ENCODE data around the gene FBXL13. TPM values are rescaled to one million over a fixed set of nuclear protein-coding genes. Genes with fewer than 3 reads are reported as not detected.

The FBXL13 gene
- polyA plus RNA-seq, 1 donor from 2014 or later, result 0.57 TPM

- TF ChIP-seq, protein P1, sequence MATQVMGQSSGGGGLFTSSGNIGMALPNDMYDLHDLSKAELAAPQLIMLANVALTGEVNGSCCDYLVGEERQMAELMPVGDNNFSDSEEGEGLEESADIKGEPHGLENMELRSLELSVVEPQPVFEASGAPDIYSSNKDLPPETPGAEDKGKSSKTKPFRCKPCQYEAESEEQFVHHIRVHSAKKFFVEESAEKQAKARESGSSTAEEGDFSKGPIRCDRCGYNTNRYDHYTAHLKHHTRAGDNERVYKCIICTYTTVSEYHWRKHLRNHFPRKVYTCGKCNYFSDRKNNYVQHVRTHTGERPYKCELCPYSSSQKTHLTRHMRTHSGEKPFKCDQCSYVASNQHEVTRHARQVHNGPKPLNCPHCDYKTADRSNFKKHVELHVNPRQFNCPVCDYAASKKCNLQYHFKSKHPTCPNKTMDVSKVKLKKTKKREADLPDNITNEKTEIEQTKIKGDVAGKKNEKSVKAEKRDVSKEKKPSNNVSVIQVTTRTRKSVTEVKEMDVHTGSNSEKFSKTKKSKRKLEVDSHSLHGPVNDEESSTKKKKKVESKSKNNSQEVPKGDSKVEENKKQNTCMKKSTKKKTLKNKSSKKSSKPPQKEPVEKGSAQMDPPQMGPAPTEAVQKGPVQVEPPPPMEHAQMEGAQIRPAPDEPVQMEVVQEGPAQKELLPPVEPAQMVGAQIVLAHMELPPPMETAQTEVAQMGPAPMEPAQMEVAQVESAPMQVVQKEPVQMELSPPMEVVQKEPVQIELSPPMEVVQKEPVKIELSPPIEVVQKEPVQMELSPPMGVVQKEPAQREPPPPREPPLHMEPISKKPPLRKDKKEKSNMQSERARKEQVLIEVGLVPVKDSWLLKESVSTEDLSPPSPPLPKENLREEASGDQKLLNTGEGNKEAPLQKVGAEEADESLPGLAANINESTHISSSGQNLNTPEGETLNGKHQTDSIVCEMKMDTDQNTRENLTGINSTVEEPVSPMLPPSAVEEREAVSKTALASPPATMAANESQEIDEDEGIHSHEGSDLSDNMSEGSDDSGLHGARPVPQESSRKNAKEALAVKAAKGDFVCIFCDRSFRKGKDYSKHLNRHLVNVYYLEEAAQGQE (IDR thresholded peaks at IDR 0.05; ENCODE audit: borderline replicate concordance), result no peak
- TF ChIP-seq SMC3 (conservative IDR thresholded peaks at IDR 0.05; ENCODE audit: poor library complexity), result no peak
- no peak overlapping the region for H2AFZ ChIP-seq (ENCODE audit: low read depth, low read length)
- no peak overlapping the region for H3K4me2 ChIP-seq (ENCODE audit: low read length)
- no peak overlapping the region for H3K4me3 ChIP-seq (ENCODE audit: low read length)
- H3K79me2 ChIP-seq (replicated peaks; ENCODE audit: insufficient read depth, low read length), result no peaks in the 10 kb centered on the region
- H3F3A ChIP-seq (ENCODE audit: insufficient read depth, low read length, poor library complexity, severe bottlenecking), result no peaks in the 10 kb centered on the region
- no peaks in the 10 kb centered on the region for H3K9me3 ChIP-seq (ENCODE audit: low read length)
- no peaks in the 10 kb centered on the region for H3K27me3 ChIP-seq (ENCODE audit: insufficient read depth, low read depth, low read length)
- H3K9ac ChIP-seq (ENCODE audit: low read length), result no peak overlapping the region
- no peak overlapping the region for H3K27ac ChIP-seq (ENCODE audit: low read length)
- H3K9me2 ChIP-seq (ENCODE audit: insufficient read depth, low read length), result no peaks in the 10 kb centered on the region
- H3K36me3 ChIP-seq (ENCODE audit: insufficient read depth, low read length), result no peaks in the 10 kb centered on the region
- no peaks in the 10 kb centered on the region for H4K20me1 ChIP-seq (ENCODE audit: insufficient read depth)
Measured at GRCh38 chr7:102895602-102896001, 179.0 kb downstream of the FBXL13 start.

DNA sequence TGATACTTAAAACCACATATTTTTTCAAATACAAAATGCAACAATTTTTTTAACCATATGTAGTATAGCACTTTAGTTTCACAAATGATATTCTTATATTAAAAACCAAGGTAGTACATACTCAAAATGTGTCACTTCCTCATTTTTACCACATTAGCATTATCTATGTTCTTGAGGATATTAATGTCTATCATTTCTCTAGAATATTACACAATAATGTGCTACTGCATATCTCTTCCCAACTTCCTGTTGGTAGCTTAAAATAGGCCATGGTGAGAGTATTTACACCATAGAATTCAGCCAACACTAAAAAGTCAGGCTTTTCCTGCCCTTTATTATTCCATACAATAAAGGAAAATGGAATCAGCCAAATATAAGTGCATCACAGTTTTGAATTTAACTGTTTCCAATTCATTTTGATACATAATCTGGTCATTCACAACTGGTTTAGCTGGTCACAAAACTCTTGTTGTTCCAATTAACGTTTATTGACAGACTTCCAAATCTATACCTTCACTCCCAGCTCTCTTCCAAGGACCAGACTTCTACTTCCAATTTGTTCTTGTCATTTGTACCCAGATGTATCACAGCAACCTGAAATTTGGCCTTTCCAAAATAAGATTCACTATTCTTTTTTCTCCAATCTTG is 181.8 kb downstream of the FBXL13 start:
- Histone ChIP-seq H3K27me3 (ENCODE audit: insufficient read depth, low read depth, low read length) (no peaks in the 10 kb centered on the region), H3F3A (ENCODE audit: insufficient read depth, low read length, poor library complexity, severe bottlenecking) (no peaks in the 10 kb centered on the region), H3K4me2 (ENCODE audit: low read length) (no peak overlapping the region), H3K9ac (ENCODE audit: low read length) (no peak overlapping the region), H3K79me2 (replicated peaks; ENCODE audit: insufficient read depth, low read length) (no peaks in the 10 kb centered on the region), H3K4me3 (ENCODE audit: low read length) (no peak overlapping the region), H3K9me2 (ENCODE audit: insufficient read depth, low read length) (no peaks in the 10 kb centered on the region), H3K27ac (ENCODE audit: low read length) (no peak overlapping the region), H3K36me3 (ENCODE audit: insufficient read depth, low read length) (no peaks in the 10 kb centered on the region), H4K20me1 (ENCODE audit: insufficient read depth) (no peaks in the 10 kb centered on the region), H3K9me3 (ENCODE audit: low read length) (no peaks in the 10 kb centered on the region), H2AFZ (ENCODE audit: low read depth, low read length) (no peak overlapping the region)
- no peak for TF ChIP-seq SMC3 (conservative IDR thresholded peaks at IDR 0.05; ENCODE audit: poor library complexity)
- TF ChIP-seq POLR2AphosphoS5 (IDR thresholded peaks at IDR 0.05), result no peak
- TF ChIP-seq, protein P2, sequence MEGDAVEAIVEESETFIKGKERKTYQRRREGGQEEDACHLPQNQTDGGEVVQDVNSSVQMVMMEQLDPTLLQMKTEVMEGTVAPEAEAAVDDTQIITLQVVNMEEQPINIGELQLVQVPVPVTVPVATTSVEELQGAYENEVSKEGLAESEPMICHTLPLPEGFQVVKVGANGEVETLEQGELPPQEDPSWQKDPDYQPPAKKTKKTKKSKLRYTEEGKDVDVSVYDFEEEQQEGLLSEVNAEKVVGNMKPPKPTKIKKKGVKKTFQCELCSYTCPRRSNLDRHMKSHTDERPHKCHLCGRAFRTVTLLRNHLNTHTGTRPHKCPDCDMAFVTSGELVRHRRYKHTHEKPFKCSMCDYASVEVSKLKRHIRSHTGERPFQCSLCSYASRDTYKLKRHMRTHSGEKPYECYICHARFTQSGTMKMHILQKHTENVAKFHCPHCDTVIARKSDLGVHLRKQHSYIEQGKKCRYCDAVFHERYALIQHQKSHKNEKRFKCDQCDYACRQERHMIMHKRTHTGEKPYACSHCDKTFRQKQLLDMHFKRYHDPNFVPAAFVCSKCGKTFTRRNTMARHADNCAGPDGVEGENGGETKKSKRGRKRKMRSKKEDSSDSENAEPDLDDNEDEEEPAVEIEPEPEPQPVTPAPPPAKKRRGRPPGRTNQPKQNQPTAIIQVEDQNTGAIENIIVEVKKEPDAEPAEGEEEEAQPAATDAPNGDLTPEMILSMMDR (IDR thresholded peaks at IDR 0.05; ENCODE audit: poor library complexity, severe bottlenecking), result no peak
- TF ChIP-seq TAF1 (IDR thresholded peaks at IDR 0.05; ENCODE audit: low read depth), result no peak
- no peak for TF ChIP-seq EZH2 (IDR thresholded peaks at IDR 0.05; ENCODE audit: borderline replicate concordance, insufficient read depth, low read length, poor library complexity, severe bottlenecking)
- no peak for TF ChIP-seq EP300 (conservative IDR thresholded peaks at IDR 0.05; ENCODE audit: poor library complexity, severe bottlenecking)
- TF ChIP-seq MXI1 (conservative IDR thresholded peaks at IDR 0.05; ENCODE audit: poor library complexity, severe bottlenecking), result no peak
- TF ChIP-seq RAD21 (conservative IDR thresholded peaks at IDR 0.05), result no peak
- TF ChIP-seq, protein P1 (IDR thresholded peaks at IDR 0.05; ENCODE audit: borderline replicate concordance), result no peak

Measured in neural cell (in vitro differentiated cells).